HG02943 (cell line): ENCODE data around the gene NEK6.

Experiments used
- ATAC-seq: cut with Tn5 transposase; IDR thresholded peaks from one replicate; pipeline ENCODE4 v1.9.1; 2021; ENCODE audit warnings: mild to moderate bottlenecking, low read depth, moderate library complexity; ENCODE audit not compliant: unreplicated experiment

The NEK6 gene

GRCh38 chr9:124335320-124335707, 77.6 kb downstream of the NEK6 start:
- no peak for ATAC-seq

- no peak for ATAC-seq
Observed at GRCh38 chr9:124337562-124337961, 79.8 kb downstream of the NEK6 start.

GRCh38 chr9:124339603-124340146, 81.9 kb downstream of the NEK6 start:
- no peak for ATAC-seq

GRCh38 chr9:124340219-124341069, 82.7 kb downstream of the NEK6 start:
- no peak for ATAC-seq

- ATAC-seq: no peak
Observed at GRCh38 chr9:124341455-124342170, 83.9 kb downstream of the NEK6 start.

GRCh38 chr9:124342402-124342775, 84.6 kb downstream of the NEK6 start:
- no peak for ATAC-seq

- no peak for ATAC-seq
Observed at GRCh38 chr9:124342776-124343485, 85.2 kb downstream of the NEK6 start.

- no peak for ATAC-seq
Observed at GRCh38 chr9:124343533-124344290, 86.0 kb downstream of the NEK6 start.

- ATAC-seq: no peak
Observed at GRCh38 chr9:124344291-124345050, 86.7 kb downstream of the NEK6 start.

- no peak for ATAC-seq
Observed at GRCh38 chr9:124345063-124345462, 87.3 kb downstream of the NEK6 start.

GRCh38 chr9:124345751-124346281, 88.1 kb downstream of the NEK6 start:
- ATAC-seq: no peak

GRCh38 chr9:124346347-124347163, 88.8 kb downstream of the NEK6 start:
- no peak for ATAC-seq

- no peak for ATAC-seq
Observed at GRCh38 chr9:124347206-124347967, 89.6 kb downstream of the NEK6 start.

GRCh38 chr9:124347968-124348358, 90.2 kb downstream of the NEK6 start:
- no peak for ATAC-seq

- ATAC-seq: no peak
Observed at GRCh38 chr9:124348363-124348762, 90.6 kb downstream of the NEK6 start.

GRCh38 chr9:124348831-124349230, 91.1 kb downstream of the NEK6 start:
- ATAC-seq: no peak

GRCh38 chr9:124349267-124349666, 91.5 kb downstream of the NEK6 start:
- no peak for ATAC-seq
